RCC 7860 (cell line): ENCODE results near the gene GPC3.

Experiments used
- DNase-seq: peaks from one replicate; pipeline ENCODE4 v3.0.0-alpha.2; 2015; ENCODE audit warnings: low spot score
- FAIRE-seq: peaks from 2 replicates; lab custom pipeline; 2012; peaks lifted over from hg19 to GRCh38; lab: Jason Lieb, UNC

The GPC3 gene

DNA sequence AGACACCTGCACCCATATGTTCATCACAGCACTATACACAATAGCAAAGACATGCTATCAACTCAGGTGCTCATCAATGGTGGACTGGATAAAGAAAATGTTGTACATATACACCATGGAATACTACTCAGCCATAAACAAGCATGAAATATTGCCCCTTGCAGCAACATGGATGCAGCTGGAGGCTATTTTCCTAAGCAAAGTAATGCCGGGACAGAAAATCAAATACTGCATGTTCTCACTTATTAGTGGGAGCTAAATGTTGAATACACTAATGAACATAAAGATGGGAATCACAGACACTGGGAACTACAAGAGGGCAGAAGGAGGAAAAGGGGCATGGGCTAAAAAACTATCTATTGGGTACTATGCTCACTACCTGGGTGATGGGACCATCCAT lies 278.5 kb downstream of the GPC3 start:
- FAIRE-seq, result no peak

DNA sequence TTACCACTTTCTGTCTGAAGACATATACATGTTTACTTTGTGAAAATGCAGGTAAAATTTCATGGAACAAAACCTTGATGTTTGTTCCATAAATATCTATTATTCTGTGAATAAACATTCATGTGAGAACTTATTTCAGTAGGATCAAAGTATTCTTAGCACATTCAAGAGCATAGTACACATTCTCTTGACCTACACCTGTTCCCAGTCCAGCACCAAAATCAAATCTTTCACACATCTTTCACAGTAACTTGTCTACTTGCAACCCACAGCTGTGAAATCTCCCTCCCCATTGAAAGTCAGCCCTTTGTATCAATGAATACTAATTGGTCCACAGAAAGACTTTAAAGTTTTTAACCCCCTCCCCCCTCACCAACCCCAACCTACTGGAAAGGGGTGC lies 283.2 kb downstream of the GPC3 start:
- no peak for FAIRE-seq
- DNase-seq, result no peak

More for the DNA sequence above, 278.5 kb downstream of the GPC3 start:
- no peak for DNase-seq

DNA sequence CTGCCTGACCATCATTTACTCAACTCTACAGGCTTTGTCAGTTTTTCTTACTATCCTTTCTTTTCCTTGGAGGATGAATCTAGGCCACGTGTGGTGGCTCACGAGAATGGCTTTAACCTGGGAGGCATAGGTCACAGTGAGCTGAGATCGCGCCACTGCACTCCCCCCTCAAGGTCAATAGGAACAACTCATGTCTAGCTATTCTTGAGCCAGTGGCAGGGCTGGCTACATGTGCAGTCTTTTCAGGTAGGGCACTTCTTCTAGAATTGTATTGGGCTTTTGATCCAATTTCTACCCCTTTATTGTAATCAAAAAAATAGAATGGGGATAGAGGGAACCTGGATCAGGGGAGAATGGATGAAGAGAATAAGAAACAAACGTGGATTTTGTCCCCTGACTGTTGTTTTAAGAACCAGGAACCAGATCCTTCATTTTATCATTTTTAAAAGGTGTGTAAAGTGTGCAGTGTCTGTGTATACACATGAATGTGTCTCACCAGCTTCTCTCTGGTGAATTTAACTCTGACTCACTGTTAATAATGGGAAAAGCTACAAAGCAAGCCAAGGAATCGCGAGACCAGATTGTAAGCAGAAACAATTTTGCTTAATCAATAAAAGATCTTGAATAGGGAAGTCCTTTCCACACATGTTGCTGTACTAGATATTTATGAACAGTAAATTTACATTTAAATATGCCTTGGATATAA lies 286.2 kb downstream of the GPC3 start:
- no peak for FAIRE-seq
- no peak for DNase-seq

DNA sequence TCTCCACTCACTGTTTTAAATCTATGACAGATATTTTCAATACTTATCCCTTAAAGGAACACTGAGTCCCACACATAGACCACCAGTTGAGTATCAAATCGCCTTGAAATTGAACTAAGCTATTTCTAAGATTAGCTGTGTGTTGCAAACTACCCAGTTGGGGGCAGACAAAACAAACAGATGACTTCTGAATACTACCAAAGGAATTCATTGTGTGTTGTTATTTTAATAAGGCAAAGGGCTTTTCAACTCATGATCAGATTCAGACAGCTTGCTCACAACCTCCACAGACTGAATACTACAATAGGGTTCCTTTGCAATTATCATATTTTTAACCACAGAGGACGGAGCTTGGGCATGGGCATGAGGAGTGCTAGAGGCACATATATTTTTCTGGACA lies 287.1 kb downstream of the GPC3 start:
- FAIRE-seq, result no peak
- DNase-seq, result no peak

DNA sequence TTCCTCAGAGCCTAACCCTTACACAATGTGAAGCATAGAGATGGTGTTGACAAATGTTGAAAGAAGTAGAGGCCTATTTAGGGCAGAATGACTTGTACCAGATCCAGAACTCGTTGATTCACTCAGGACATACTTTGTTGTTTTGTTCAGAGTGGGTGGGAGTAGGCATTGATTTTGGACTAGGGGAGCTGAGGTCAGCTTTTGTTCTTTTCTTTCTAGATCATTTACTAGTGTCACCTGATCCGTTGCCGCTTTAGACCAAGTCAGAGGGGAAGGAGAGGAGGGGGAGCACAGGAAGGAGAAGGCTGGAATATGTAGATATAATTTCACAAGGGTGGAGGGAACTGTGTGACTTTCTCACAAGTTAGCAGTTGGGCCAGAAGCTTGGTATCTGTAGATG lies 287.7 kb downstream of the GPC3 start:
- FAIRE-seq (no peak), DNase-seq (no peak)

DNA sequence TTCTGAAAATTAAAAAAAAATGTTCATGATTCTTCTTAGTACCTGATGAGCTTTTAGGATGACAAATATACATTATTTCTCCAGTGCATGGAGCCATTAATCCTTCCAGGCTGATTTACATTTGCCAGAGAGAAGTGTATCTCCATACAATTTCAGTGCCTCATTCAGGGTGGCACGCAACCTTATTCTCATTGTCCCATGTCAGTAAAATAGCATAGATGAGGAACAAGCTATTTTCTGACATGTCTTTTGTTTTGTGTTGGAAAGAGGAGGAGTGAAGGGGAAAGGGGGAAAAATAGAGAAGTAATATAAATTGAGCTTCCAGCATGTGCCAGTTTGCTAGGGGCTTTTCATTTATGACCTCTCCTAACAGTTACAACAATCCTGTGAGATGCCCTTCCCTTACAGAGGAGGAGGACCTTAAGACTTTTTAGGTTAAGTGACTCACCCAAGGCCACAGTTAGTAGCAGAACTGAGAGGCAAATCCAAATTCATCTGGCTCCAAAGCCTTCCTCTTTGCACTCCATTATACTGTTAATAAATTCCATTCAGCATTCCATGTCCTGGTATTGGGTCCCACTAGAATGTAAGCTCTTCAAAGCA lies 295.3 kb downstream of the GPC3 start:
- FAIRE-seq (no peak), DNase-seq (no peak)

DNA sequence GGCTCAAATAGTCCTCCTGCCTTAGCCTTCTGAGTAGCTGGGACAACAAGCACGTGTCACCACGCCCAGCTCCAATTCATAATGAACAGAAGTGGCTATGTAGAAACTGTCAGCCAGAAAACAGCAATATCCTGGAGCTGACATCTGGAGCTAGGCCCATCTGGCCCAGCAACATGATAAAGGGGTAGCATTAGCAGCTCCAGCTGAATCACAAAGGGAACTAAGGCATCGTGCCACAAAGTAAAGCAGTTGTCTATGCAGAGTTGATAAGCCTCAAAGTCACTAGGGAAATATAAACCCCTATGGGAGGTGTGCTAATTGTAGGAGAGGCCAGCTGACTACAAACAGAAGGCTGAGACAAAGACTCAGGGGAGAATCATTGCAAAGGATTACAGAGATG lies 299.6 kb downstream of the GPC3 start:
- no peak for FAIRE-seq
- DNase-seq, result no peak

DNA sequence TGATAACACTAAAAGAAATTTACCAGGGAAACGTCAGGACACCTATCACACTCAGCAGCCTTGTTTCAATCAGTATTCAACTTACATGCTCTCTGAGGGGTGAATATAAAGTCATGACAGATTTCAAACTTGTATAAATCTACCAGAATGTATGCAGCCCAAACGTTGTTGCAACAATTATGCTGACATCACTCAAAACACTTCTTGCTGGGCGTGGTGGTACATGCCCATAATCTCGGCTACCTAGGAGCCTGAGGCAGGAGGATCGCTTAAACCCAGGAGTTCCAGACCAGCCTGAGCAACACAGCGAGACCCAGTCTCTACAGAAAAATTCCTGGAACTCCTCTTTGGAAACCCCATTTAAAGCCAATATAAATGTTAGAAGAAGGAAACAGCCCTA lies 303.5 kb downstream of the GPC3 start:
- FAIRE-seq, result no peak

DNA sequence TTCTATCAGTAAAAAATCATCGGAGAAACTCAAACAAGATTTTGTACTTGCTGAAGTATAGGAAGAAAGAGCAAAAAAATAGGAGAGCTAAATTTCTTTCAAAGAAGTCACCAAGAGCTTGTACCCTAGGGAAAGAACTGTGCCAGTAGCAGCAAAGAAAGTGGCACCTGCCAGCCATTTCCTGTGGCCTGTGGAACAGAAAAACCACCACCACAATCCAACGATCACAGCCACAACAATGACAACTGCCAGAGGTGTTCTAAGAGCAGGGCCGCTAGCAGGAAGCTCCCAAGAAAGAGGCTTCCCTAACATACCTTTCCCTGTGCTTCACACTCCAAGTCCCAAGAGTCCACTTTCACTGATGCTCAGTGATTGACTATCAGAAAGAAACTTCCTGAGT lies 304.0 kb downstream of the GPC3 start:
- no peak for DNase-seq
- FAIRE-seq, result no peak

More for the DNA sequence above, 303.5 kb downstream of the GPC3 start:
- no peak for DNase-seq

DNA sequence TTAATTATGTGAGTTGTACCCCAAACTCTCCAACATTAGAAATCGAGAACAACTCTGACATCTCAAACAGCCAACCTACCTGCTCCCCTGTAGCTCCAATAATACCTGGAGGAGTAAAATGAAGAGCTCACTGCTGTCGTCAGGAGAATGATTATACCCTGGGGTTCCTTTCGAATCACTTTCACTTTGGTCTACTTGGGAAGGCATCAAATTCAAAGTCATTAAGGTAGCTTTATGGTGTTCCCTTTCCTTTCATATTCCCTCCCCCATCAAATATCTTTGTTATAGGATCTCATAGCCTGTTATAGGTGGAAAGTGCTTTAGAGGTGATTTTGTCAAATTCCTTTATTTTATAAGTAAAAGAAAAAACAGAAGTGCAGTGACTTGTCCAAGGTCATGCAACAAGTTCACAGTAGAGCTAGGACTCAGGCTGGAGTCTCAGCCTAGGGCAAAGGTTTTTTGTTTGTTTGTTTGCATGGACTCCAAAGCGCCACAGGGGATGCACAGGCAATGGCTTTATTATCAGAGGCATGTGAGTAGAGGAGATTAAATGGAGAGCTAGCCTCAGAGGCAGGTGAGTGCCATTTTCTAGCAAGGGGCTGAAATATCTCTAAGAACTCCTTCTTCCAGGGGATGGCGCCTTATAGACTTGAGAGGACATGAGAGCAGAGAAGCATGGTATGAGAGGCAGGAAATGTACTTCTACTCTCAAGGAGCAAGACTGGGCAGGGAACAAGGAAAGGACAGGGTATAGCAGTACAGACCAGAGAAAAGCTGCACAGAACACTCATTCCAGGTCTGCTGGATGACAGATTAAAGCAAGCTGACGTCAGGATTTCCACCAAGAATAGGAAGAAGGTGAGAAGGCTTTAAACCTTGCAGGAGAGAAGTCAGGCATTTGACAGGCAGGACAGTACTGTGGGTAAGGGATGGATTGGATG lies 308.0 kb downstream of the GPC3 start:
- no peak for FAIRE-seq
- DNase-seq, result no peak

DNA sequence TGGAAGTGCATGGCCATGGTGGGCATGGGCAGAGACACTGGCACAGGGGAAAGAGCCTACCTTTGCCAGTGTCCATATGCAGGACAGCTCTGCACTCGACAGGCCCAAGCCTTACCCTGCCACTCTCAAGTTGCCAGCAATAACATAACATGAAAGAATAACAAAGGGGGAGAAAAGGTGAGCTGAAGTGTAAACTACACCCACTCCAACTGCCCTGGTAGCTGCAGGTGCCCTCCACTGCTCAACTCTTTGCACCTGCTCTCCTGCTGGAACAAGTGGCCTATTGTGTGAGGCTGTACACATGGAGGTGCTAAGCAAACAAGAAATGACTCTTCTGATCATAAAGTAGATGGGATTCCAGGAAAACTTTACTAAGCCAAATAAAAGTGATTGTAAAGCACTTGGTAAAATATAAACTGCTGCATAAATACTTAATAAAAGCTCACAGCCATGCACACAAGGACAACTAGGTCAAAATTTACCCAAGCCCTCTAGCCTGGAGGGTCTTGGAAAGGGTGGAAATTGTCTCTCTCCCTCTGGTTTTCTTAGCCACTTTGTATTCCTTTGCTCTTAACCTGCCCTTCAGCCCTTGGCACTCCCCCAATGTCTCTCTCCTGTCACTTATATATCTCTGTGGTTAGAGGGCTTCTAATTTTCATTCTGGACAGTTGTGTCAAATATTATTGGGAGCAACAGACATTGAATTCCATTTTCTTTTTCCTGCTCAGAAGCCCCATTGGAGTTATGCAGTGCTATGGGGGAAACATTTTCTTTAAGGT lies 308.9 kb downstream of the GPC3 start:
- FAIRE-seq (no peak), DNase-seq (no peak)

DNA sequence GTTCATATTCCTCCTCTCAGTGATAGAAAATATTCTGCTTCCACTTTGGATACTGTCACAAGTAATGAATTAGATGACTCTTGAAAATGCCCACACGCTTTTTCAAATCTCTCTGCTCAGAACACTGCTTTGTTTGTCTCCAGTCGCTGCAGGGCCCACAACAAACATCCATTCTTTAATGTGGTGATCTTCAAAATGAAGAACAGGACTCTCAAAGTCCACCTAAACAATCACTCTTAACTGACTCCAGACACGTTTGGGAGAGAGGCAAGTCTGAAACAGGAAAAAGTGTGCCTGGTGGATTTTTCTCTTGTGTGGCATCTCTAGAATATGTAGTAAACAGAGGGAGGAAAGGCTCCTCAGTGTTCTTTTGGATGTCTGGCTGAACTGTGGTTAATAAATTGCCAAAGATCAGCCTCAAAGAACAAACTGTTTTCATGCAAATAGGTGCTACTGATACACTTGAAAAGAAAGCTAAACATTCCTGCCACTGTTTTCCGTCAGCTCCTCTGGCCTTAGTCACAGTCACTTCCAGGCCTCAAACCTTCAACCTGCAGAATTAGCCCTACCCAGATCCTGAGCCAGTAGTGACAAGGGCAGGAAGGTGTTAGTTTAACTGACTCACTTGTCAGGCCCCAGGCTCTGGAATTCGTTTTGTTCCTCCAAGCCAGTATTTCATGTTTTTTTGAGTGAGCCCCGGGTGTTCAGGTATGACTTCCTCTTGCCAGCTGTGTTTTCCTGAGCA lies 310.5 kb downstream of the GPC3 start:
- DNase-seq, result no peak
- FAIRE-seq, result no peak

DNA sequence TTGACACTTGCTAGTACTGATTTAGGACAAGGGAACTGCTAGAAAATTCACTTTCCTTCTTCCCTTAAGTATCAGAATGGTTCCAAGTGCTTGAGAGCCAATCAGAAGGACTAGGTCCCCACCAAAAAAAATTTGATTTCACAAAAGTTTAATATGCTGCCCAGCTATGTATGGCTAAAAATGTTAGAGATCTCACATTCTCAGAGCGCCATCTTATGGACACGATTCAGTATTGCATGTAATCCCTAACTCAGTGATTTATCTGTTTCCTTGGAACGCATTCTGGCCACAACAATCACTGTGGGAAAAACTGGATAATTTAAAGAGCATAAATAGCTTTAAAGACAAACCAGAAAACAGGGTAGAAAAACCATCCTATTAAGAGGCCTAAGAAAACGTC lies 315.0 kb downstream of the GPC3 start:
- FAIRE-seq (peak; percentile 62), DNase-seq (peak; percentile 12)

DNA sequence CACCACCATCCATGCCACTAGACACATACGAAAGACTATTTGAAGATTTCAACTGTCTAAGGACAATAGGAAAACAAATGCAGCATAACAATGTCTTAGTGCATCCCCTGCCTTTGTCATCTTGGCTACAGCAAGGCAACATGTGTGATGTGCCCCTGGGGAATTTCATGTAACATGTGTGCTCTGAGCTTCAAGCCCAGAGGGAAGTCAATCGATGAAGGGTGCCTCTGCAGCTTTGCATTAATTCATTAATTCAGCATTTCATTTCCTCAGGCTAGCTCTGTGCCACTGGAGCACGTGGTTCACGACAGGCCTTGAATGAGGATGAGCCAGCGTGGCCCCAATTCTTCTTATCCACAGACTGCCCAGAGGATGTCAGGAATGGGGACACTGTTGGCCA lies 316.2 kb downstream of the GPC3 start:
- DNase-seq, result no peak
- no peak for FAIRE-seq

DNA sequence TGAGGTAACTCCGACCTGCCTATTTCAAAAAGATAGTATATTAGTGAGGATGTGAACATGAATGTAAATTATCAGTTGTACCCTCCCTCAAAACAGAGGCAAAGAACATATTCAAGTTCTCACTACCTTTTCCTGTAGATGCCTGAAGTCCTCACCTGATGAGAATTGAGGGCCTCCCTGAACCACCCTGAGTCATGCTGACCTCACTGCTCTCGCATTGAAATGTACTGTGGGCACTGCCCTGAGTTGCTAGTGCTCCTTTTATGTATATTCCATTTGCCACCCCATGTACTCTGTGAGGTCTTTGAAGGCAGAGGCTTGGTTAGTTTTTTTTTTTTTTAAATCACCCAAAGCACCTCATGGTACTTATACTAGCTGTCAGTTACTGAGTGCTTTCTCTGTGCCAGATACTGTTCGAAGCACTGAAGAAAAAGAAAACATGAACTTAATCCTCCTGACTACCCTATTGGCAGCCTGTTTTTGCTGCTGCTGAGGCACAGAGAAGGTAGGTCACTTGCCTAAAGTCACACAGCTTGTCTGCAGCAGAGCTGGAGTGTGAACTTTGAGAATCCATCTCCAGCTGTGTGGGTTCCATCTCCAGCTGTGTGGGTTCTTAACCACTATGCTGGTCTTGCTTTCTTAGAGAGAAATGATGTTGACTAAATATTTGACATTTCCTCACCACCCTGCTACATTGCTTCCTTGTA lies 317.0 kb downstream of the GPC3 start:
- peak; percentile 7 for FAIRE-seq
- peak; percentile 19 for DNase-seq

DNA sequence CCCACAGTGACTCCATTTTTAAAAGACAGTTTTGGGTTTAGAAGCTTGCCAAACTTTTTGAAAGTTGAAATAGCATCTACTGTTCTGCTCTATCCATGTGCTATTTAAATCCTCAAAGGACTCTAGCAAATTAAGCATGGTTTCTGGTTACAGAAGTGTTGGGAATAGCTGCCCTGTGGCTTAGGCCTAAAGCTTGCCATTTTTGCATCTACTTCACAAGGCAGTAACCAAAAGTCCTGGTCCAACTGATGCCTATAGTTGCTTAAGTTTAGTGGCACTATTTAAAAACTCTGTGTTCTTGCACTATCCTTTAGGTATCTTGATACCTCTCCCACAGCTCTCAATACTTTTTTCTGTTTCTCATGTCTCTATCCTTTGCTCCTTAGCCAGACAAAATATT lies 319.1 kb downstream of the GPC3 start:
- no peak for DNase-seq
- FAIRE-seq, result no peak

DNA sequence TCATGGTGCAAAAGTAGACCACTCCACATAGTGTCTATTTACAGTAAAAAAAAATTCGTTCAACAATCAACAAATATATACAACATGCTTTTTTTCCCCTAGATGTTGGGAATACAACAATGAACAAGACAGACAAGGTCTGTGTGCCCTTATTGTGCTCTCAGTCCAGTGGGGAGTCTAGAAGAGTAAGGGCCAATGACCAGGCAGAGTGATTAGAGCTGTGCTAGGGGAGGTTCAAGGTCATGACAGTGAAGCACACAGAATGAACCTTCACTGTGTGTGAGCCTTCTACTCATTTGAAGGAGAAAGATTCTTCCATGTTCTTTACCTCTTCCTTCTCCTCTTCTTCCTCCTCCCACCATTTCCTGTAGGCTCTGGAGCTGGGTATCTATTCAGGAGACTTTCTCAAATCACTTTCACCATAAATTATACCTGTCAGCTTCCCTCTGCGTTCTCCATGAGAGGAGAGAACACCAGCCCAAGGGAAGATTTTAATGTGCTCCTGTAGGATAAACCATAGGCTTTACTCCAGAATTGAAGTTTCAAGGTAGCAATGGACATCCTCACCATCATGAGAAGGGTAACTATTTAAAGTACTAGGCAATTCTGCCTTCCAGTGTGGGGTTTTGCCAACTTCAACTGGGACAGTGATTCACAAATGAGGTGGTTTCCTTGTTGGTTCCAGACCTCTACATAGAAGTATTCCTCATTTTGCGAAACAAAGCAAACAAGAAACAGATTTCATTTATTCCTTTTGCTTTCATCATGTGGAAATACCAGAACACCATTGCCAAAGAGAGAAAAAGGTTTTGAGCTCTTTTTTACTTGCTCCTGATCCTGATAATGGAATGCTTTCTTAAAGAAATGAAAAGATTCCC lies 323.2 kb downstream of the GPC3 start:
- no peak for DNase-seq

DNA sequence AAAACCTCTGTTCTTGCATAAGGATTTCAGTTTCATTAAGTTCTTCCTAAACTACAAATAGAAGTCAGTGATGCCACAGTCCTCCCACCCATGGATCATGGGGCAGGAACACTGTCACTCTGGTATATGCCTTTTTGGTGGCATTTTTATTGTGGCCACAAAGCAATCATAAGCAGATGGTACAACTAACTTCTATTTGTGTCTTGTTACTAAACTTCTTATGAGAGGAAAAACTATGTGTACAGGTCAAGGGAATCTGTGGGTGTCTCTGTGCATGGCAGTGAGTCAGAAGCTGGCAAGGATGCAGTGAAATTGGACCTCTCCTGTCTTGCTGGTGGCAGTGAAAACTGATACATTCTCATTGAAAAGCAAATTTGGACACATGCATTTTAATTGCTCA lies 325.1 kb downstream of the GPC3 start:
- peak; percentile 75 for FAIRE-seq
- DNase-seq, result peak; percentile 9

More for the DNA sequence above, 323.2 kb downstream of the GPC3 start:
- FAIRE-seq, result no peak
